LNCaP clone FGC (cell line): Measurements from ENCODE around the gene TRABD2A.
A peak's percentile ranks its signal among the peaks of the same experiment; 100 is the strongest.

Experiments used
- DNase-seq: peaks from one replicate; pipeline ENCODE4 v3.0.0-alpha.2; 2011; ENCODE audit warnings: low read depth
- H3K4me3 ChIP-seq: 2 replicates; pipeline ENCODE4 v1.5.1; 2011; ENCODE audit warnings: mild to moderate bottlenecking, low read depth, low read length, control low read depth
- TF ChIP-seq, protein P1 (sequence below): IDR thresholded peaks from 2 replicates; pipeline ENCODE4 v1.5.1; 2012; ENCODE audit warnings: mild to moderate bottlenecking; ENCODE audit not compliant: control insufficient read depth, insufficient read depth; ENCODE audit errors: extremely low read depth

The TRABD2A gene

DNA sequence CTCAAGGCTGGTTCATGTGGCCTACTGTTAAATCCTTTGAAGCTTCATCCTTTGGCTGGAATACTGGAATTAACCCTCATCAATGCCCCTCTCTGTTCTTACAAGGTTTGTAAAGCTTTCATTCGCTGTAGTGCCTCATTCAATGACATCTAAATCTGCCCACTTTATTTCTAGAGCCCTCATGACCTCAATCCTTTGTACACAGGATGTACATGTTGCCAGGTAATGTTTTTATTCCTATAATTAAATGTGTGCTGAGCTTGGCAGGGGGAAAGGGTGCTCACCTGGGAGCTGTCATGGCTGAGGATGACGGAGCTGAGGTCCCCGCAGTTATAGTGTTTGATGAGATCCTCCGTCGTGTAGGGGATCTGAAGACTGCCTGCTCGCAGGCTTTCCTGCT lies 39.3 kb downstream of the TRABD2A start:
- TF ChIP-seq, protein P1, sequence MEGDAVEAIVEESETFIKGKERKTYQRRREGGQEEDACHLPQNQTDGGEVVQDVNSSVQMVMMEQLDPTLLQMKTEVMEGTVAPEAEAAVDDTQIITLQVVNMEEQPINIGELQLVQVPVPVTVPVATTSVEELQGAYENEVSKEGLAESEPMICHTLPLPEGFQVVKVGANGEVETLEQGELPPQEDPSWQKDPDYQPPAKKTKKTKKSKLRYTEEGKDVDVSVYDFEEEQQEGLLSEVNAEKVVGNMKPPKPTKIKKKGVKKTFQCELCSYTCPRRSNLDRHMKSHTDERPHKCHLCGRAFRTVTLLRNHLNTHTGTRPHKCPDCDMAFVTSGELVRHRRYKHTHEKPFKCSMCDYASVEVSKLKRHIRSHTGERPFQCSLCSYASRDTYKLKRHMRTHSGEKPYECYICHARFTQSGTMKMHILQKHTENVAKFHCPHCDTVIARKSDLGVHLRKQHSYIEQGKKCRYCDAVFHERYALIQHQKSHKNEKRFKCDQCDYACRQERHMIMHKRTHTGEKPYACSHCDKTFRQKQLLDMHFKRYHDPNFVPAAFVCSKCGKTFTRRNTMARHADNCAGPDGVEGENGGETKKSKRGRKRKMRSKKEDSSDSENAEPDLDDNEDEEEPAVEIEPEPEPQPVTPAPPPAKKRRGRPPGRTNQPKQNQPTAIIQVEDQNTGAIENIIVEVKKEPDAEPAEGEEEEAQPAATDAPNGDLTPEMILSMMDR, result no peak
- no peak overlapping the region for H3K4me3 ChIP-seq
- no peak for DNase-seq

GRCh38 chr2:84840306-84840705 lies 40.6 kb downstream of the TRABD2A start:
- no peak overlapping the region for H3K4me3 ChIP-seq
- DNase-seq, result no peak
- TF ChIP-seq, protein P1, result 0 out of 2 replicates have a peak, but pooled peaks have one; percentile 8

DNA sequence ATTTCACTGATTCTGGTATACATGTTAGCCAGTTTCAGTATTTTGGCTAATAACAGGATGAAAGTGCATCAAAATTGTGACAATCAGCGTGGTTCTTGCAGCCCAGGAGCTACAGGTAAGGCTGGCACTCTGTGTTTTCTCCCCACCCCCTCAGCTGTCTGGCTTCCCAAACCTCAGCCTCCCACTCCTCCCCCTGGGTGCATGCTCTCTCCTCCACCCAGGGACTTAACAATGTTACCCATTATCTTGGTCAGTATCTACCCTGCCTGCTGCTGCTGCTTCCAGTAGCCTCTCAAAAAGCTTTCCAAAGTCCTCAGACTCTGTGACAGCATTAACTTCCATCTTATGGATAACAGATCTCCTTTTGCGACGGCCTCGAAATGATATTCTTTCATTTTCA lies 41.0 kb downstream of the TRABD2A start:
- no peak overlapping the region for H3K4me3 ChIP-seq
- DNase-seq, result no peak
- TF ChIP-seq, protein P1, result no peak

DNA sequence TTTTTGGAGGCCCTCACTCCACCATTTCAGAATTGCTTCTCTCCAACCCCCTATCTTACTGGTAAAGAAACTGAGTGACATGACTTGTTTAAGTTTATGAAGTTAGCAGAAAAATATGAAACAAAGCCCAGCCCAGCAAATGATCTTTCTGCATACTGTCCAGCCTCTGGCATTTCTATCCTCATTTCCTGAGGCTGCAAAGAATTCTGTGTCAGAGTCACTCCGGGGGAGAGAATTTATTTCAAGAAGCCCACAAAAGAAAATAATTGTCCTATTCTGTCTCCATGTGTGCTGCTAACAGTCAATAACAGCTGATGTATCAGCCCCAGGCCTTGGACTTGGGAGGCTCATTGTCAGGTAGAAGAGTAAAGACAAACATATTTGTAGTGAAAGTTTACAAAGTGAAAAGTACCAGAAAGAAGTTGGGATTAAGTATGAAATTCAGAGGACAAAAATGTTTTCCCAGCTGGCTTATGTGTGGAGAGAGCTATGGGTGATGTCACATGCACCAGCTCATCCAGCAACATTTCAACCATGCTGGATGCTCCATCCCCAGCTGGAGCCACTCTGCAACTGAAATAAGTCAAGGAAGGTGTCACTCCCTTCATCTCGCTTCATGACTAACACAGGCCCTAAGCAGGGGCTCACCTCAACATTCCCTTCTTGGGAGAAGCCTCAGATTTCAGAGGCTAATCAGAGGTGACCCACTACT lies 42.3 kb downstream of the TRABD2A start:
- no peak for DNase-seq
- TF ChIP-seq, protein P1, result no peak
- H3K4me3 ChIP-seq, result no peak overlapping the region

GRCh38 chr2:84836215-84836614 lies 44.7 kb downstream of the TRABD2A start:
- H3K4me3 ChIP-seq, result no peak overlapping the region
- no peak for DNase-seq
- TF ChIP-seq, protein P1, result no peak

DNA sequence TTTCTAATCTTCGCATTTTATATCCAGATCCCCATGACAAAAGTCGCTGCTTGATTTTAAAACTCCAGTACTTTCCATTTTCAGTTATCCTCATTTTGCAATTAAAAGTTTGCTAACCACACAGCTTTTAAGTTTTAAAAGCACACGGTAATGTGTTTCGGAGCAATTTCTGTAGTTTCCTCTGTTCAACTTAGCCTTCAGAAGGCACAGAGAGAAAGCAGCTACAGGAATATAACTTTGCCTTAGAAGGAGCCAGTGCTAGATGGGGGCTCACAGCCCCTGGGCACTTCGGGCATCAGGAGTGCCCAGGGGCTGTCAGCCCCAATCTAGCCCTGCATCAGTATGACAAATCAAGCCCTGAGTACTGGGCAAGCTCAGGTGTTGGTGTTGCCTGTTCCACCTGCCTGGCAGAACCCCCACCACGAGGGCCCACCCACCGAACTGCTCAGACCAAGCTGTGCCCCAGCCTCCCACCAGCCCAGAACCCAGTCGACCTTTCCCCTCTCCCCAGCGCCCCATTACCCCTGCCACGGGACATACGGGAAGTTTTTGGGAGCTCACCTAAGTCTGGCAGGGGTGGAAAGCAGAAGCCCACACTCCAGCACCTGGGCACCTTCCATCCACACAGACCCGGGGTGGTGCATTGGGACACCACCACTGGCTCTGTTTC lies 47.3 kb downstream of the TRABD2A start:
- TF ChIP-seq, protein P1, result no peak
- DNase-seq, result no peak

More for the DNA sequence above, 47.3 kb downstream of the TRABD2A start:
- no peak overlapping the region for H3K4me3 ChIP-seq
